CD4-positive, alpha-beta T cell treated with Interleukin-2 at 100 ng/mL for 4 hours (primary cell): ENCODE data around the gene RPTN.
"Not testable (repeated sequence)": the region's sequence is repeated elsewhere in the genome, so short reads cannot be mapped to it uniquely, and the experiment has no call there.

Source experiments
- DNase-seq: peaks from one replicate; pipeline ENCODE4 v3.0.0-alpha.2; 2020; ENCODE audit warnings: low spot score

Gene RPTN

DNA sequence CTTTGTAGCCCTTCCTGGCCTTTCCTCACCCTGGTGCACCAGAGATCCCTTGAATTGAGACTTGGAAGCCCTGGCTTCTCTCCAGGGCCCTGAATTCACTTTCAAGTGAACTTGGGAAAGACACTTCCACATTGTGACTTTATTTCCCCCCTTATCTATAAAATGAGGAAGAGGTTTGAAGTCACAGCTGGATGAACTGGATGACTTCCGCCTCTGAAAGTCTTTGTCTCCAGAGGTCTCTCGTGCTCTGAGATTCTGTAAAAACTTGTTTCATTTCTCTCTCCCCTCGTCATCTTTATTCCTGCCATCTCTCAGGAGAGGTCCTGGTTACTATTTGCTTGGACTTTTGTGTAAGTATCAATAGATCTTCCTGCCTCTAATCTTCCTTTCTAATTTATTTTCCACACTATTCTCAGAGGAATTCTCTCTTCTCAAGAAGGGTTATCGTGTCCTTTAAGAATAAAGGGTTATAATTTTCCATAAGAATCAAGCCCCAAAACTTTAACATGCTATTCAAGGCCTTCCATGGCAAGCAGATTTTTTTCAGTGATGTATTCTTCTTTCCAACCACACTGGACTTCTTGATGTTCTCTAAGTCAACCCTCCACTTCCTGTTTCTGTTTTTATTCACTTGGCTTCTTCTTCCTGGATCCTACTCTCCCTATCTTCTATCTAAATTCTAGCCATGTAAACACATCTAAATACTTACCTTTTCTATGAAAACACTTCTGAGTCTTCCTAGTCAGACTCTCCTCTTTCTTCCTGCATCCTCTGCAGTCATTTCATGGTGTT lies 6.5 kb upstream of the RPTN start:
- no peak for DNase-seq

DNA sequence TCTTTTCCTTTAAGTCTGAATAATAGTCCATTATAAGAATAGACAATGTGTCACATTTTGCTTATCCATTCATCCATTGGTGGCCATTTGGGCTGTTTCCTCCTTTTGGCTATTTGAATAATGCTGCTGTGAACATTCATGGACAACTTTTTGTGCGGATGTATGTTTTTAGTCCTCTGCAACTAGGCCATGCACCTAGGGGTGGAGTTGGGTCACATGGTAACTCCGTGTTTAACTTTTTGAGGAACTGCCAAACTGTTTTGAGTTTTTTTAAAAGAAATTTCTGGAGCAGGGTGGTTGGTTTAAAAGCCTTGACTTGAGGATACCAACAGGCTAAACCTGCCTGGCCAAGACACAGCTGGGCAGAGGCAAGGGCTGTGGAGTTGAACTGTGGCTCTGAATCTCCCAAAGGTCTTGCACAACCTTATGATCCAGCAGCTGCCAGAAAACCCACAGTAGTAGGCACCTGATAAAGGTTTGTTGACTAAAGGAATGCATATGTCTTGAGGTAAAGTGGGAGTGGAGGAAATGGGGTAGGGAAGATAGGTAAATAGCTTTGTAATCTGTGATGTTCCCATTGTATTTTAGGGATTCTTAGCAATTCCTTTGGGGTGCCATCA lies 5.6 kb upstream of the RPTN start:
- no peak for DNase-seq

DNA sequence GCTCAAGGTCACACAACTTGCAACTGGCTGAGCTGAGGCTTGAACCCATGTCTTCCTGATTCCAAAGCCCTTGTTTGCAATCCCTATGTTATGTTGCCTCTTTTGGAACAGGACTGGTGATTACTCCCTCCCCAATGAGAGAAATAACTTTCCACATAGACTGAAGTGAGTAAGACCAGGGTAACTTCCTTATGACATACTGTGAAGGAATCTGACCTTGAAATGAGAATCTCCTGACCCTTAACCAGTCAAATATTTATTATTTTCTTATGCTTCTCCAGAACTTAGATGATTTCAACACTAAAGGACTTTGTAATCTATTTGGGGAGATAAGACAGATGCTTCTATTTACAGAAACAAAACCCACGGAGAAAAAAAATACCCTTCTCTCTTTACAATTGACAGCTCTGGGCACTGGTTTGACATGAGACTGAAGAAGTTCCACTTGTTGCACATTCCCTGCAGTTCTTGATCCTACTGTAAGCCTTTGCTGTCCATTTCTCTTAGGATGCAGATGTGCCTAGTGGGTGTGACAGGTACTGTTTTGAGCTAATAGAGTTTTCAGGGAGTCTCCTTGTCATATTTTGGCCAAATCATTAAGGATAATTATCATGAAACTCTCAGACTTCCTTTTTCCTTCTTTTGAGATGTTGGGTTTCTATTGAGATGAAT lies 3.9 kb upstream of the RPTN start:
- no peak for DNase-seq

- DNase-seq = peak; percentile 3
Measured at GRCh38 chr1:152160576-152160975, 1.5 kb upstream of the RPTN start.

DNA sequence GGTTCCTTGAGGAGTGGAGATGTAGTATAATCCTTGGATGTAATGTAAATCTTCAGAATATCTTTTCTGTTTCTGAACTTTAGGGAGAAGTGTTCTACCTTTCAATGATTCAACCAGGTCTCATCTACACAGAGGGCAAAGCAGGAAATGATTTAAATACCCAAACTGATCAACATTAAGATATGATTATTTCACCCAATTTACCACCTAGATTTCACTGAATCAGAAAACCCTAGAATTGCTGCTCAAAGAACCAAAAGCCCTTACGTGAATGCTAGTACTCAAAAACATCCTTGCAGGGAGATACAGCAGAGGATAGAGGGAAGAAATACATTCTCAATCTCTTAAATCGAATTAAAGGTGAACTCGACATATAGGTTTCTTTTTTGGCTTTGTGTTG lies 5.0 kb downstream of the RPTN start:
- DNase-seq = no peak

DNA sequence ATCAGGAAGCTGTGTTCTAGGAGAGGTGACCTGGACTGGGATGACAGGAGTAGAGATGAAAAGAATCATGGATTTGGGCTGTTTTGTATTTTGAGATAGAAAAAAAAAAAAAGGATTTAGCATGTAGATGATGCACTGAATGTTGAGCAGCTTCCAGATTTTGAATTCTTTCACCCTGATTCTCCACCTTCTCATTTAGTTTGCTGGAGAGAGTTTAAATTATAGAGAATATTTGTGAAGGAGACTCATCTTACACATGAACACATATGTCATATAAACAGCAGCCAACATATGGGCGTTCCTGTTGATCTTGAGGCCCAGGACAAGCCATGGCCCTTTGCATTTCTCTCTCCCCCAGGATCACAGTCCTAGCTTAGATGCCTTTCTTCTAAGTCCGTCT lies 7.4 kb downstream of the RPTN start:
- DNase-seq = no peak

- no peak for DNase-seq
Measured at GRCh38 chr1:152148981-152149380, 10.0 kb downstream of the RPTN start.

DNA sequence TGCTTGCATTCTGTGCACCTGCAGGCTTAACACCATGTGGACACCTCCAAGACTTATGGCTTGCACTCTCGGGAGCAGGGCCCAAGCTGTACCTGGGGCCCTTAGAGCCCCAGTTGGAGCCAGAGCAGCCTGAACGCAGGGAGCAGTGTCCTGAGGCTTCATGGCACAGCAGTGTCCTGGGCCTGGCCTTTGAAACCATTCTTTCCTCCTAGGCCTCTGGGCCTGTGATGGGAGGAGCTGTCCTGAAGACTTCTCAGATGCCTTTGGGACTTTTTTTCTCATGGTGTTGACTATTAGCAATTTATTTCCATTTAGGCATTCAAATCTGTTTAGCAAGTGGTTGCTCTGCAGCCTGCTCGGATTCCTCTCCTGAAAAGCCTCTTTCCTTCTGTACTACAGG lies 11.0 kb downstream of the RPTN start:
- no peak for DNase-seq

DNA sequence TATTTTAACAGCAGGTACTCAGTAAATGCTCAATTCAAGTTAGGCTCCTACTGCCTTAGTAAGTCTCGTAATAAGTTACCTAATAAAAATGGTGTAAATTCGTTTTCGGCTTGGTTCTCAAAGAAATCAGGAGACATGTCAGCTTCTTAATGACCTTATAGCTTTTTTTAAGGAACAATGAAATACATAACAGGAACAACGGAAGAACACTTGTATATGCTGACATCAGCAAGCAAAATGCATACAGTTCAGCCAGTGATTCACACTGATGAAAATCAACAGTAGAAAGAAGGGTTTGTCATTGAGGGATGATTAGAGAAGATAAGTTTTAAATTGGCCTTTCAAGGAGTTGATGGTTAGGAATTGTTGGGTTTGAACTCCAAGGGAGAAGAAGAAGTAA lies 13.3 kb downstream of the RPTN start:
- DNase-seq = no peak

- not testable (repeated sequence) for DNase-seq
Measured at GRCh38 chr1:152144674-152145183, 14.3 kb downstream of the RPTN start.

DNA sequence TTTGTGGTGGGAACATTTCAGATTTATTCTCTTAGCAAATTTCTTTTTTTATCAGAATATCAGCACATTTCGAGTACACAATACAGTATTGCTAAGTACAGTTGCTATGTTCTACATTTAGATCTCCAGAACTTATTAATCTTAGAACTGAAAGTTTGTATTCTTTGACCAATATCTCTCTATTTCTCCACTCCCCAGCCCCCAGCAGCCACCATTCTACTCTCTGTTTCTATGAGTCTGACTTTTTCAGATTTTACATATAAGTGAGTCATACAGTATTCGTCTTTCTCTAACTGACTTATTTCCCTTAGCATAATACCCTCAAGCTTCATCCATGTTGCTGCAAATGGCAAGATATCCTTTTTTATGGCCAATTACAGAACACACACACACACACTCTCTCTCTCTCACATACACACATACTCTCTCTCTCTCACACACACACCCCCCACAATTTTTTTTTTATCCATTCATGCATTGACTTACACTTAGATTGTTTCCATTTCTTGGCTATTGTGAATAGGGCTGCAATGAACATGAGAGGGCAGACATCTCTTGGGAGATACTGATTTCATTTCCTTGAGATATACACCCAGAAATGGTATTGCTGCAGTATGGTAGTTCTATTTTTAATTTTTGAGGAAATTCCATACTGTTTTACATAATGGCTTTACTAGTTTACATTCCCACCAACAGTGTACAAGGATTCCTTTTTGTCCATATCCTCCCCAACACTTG lies 15.7 kb downstream of the RPTN start:
- no peak for DNase-seq

DNA sequence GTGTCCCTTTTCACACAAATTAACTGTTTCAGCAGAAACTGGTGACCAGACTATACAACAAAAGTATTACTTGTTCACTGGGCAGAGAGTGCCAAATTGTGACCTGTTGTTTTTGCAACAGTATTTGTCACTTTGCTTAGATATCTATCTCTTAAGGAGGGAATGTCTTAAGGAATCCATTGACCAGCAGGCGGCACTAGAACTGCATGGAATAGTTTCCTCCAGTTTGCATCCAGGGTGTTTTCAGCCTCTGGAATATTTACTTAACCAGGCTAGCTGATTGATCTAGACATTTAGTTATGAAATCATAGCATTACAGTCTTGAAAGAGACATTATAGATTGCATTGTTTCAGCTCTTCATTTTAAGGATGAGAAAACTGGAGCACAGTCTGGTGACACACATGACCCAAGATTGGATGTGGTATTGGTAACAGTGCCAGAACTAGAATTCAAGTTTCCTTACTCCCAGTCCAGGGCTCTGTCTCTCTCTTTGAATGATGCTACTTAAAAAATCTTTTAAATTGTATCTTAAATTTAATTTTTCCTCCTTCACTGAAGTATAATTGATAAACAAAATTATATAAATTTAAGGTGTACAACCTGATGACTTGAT lies 16.9 kb downstream of the RPTN start:
- DNase-seq = peak; percentile 14

DNA sequence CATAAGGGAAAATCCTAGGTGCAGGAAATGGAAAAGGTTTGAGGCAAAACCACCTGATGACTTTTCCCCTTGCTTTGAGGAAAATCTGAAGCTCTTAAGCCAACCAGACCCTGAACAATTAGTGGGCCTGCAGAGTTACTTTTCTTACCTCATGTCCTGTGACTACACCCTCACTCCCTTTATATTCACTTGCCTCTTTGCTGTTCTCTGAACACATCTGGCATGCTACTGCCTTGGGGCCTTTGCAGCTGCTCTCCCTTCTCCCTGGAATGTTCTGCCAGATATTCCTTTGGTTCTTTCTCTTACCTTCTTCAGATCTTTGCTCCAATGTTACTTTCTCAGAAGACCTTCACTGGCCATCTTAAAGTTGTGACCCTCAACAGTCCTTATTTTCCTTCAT lies 21.8 kb downstream of the RPTN start:
- no peak for DNase-seq

GRCh38 chr1:152130186-152130585 lies 28.8 kb downstream of the RPTN start:
- no peak for DNase-seq

DNA sequence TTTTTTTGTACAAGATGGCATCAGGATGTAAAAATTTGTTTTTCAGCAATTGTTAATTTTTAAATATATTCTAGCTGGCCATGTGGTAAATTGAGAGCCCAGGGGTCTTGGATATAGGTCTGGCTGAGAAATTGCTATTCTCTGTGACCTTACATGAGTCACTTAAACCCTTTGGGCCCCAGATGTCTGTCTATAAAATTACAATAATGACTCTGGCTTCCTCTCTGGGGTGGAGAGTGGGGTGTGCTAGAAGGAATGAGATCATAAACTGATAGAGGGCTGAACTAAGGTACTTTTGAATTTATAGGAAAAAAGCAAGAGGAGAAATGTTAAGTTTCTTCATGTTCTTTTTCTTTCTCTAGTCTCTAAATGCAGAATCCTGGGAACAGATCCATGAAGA lies 31.4 kb downstream of the RPTN start:
- no peak for DNase-seq

DNA sequence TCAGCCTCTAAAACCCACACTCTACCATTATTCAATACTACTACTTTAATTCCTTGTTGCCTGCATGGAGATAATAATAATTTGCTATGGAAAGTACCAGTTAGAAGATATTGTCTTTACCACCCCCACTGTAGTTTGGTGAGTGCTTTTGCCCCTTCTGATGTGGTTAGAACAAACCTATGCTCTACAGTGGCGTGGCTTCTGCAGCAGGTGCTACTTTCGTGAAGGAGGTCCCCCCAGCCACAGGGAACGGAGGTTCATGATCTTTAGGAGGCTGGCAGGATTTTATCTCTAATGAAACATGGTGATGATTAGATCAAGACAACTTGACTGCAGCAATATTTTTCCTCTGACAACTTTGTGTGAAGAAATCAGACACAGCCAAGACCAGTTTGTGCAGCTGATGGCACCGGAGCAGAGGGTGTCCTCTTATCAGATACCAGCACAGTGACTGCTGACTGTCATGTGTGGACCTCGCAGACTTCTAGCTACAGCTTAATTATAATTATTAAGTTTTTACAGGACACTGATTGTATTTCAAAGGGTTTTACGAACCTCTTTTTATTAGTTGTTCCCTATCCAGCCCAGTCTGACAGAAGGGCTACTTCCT lies 33.1 kb downstream of the RPTN start:
- no peak for DNase-seq

GRCh38 chr1:152118915-152119314 lies 40.1 kb downstream of the RPTN start:
- no peak for DNase-seq

DNA sequence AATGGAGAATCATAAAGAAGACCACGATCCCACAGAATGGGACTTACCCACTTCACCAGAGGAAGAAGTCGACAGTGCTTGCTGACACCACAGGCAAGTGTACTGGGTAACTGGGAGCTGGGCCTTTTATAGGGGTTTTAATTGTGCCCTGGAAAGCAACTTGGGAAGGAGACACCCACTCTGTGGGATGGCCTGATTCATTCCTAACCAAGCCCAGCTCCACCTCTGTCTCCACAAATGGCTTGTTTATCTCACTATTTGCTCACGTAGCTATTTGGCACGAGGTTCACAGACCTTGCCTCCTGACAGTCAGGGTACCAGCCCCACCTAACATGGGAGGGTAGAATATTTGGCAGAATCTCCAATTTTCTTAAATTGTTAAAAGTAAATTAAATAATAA lies 43.7 kb downstream of the RPTN start, which contains the start of gene TCHH:
TCHH (minus strand) TSS at position 101 of the 400 bp plus-strand sequence. CDS start 1,364 bp downstream, outside the sequence.
- no peak for DNase-seq

- no peak for DNase-seq
Measured at GRCh38 chr1:152112885-152113432, 46.1 kb downstream of the RPTN start.

DNA sequence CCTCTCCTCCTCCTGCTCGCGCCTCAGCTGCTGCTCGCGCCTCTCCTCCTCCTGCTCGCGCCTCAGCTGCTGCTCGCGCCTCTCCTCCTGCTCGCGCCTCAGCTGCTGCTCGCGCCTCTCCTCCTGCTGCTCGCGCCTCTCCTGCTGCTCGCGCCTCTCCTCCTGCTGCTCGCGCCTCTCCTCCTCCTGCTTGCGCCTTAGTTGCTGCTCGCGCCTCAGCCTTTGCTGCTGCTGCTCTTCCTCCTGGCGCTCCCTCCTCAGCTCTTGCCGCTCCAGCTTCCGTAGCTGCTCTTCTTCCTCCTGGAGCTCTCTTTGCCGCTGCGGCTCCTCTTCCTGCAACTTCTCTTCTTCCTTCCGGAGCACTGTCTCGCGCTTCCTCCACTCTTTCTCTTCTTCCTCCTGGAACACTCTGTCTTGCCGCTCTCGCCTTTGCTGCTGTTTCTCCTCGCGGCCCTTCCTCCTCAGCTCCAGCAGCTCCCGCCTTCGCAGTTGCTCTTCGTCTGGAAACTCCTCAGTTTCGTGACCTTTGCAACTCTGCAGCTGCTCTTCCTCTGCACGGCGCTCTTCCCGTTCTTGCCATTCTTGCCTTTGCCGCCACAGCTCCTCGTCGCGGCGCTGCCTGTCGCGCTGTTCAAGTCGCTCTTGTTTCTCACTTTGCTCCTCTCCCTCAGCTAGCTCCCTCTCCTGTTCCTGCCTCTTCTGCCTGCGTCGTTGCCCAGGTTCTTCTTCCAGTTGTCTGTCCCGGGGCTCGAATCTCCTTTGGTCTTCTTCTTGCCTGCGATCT lies 46.7 kb downstream of the RPTN start:
- no peak for DNase-seq
